ENCODE results near the gene GARIN5B. TPM values are rescaled to one million over a fixed set of nuclear protein-coding genes. Genes with fewer than 3 reads are reported as not detected.

Gene GARIN5B
- total RNA-seq, 1 donor from 2014 or later: not detected

GRCh38 chr19:55386493-55386971, 23.5 kb upstream of the GARIN5B start:
- Mint-ChIP-seq H3K27me3 (ENCODE audit: unreplicated experiment) (peaks cover 40% of the 10 kb centered on the region), H3K4me3 (ENCODE audit: unreplicated experiment) (peak overlapping the region; percentile 99), H3K4me1 (ENCODE audit: unreplicated experiment) (peaks cover 26% of the 10 kb centered on the region), H3K27ac (ENCODE audit: unreplicated experiment) (peak overlapping the region; percentile 97), H3K36me3 (ENCODE audit: low read depth, unreplicated experiment) (peaks cover 18% of the 10 kb centered on the region), H3K9me3 (ENCODE audit: unreplicated experiment) (no peaks in the 10 kb centered on the region)
- no peak for TF ChIP-seq CTCF (IDR thresholded peaks at IDR 0.05; ENCODE audit: unreplicated experiment)
- no peak for DNase-seq (ENCODE audit: low spot score)

- Mint-ChIP-seq H3K36me3 (ENCODE audit: low read depth, unreplicated experiment) (peaks cover 18% of the 10 kb centered on the region), H3K4me3 (ENCODE audit: unreplicated experiment) (peak within 1 kb of the TSS; percentile 99), H3K27me3 (ENCODE audit: unreplicated experiment) (peaks cover 41% of the 10 kb centered on the region), H3K27ac (ENCODE audit: unreplicated experiment) (peak within 1 kb of the TSS; percentile 97), H3K4me1 (ENCODE audit: unreplicated experiment) (peaks cover 26% of the 10 kb centered on the region), H3K9me3 (ENCODE audit: unreplicated experiment) (no peaks in the 10 kb centered on the region)
- DNase-seq (ENCODE audit: low spot score): peak; percentile 98
- TF ChIP-seq CTCF (IDR thresholded peaks at IDR 0.05; ENCODE audit: unreplicated experiment): no peak
Measured at GRCh38 chr19:55385724-55386492, 22.8 kb upstream of the GARIN5B start, which contains the start of gene RPL28. RPL28 (plus strand) TSS chr19:55385932; CDS start chr19:55386358, 426 bp downstream.

- H3K36me3 Mint-ChIP-seq (ENCODE audit: low read depth, unreplicated experiment): peaks cover 18% of the 10 kb centered on the region
- no peak for TF ChIP-seq CTCF (IDR thresholded peaks at IDR 0.05; ENCODE audit: unreplicated experiment)
- H3K27ac Mint-ChIP-seq (ENCODE audit: unreplicated experiment): peak overlapping the region; percentile 97
- DNase-seq (ENCODE audit: low spot score): peak; percentile 94
- no peaks in the 10 kb centered on the region for H3K9me3 Mint-ChIP-seq (ENCODE audit: unreplicated experiment)
- H3K27me3 Mint-ChIP-seq (ENCODE audit: unreplicated experiment): peaks cover 39% of the 10 kb centered on the region
- H3K4me1 Mint-ChIP-seq (ENCODE audit: unreplicated experiment): peaks cover 26% of the 10 kb centered on the region
- peak overlapping the region; percentile 99 for H3K4me3 Mint-ChIP-seq (ENCODE audit: unreplicated experiment)
Measured at GRCh38 chr19:55384920-55385723, 22.1 kb upstream of the GARIN5B start.

- TF ChIP-seq CTCF (IDR thresholded peaks at IDR 0.05; ENCODE audit: unreplicated experiment): no peak
- Mint-ChIP-seq H3K9me3 (ENCODE audit: unreplicated experiment) (no peaks in the 10 kb centered on the region), H3K4me3 (ENCODE audit: unreplicated experiment) (peak within 1 kb of the TSS; percentile 99), H3K36me3 (ENCODE audit: low read depth, unreplicated experiment) (peaks cover 12% of the 10 kb centered on the region), H3K27me3 (ENCODE audit: unreplicated experiment) (peaks cover 39% of the 10 kb centered on the region), H3K4me1 (ENCODE audit: unreplicated experiment) (peaks cover 21% of the 10 kb centered on the region), H3K27ac (ENCODE audit: unreplicated experiment) (peak within 1 kb of the TSS; percentile 97)
- no peak for DNase-seq (ENCODE audit: low spot score)
Measured at GRCh38 chr19:55384131-55384919, 21.3 kb upstream of the GARIN5B start, which contains the start of gene TMEM238. TMEM238 (minus strand) TSS chr19:55384292; CDS start chr19:55384259, 33 bp downstream.
